ENCODE results near the gene SH2B3. TPM values are rescaled to one million over a fixed set of nuclear protein-coding genes. Genes with fewer than 3 reads are reported as not detected.

SH2B3 gene
- total RNA-seq, 1 experiment from 2014 or later = 6.5 TPM

GRCh38 chr12:111377440-111377839, 28.3 kb upstream of the SH2B3 start:
- TF ChIP-seq CTCF (conservative IDR thresholded peaks at IDR 0.05) (no peak), EZH2 (IDR thresholded peaks at IDR 0.05; ENCODE audit: low read depth) (no peak)
- no peaks in the 10 kb centered on the region for H3K9me2 ChIP-seq (ENCODE audit: insufficient read depth)
- no peak overlapping the region for H3K4me2 ChIP-seq
- intact Hi-C loops (cut with micrococcal nuclease; ENCODE audit: unreplicated experiment) = no loop called here
- no peaks in the 10 kb centered on the region for H3K36me3 ChIP-seq (ENCODE audit: low read depth)
- POLR2A ChIA-PET (ENCODE audit: unreplicated experiment) = no interaction called here
- no TSS peak for BruUV-seq (replicated peaks)
- H3K9me3 ChIP-seq (ENCODE audit: insufficient read depth, low read depth) = no peaks in the 10 kb centered on the region
- H3K4me1 ChIP-seq (replicated peaks; ENCODE audit: insufficient read depth) = no peaks in the 10 kb centered on the region
- no peak overlapping the region for H3K4me3 ChIP-seq
- H3K79me2 ChIP-seq (ENCODE audit: low read depth) = no peaks in the 10 kb centered on the region
- no peak overlapping the region for H3K27ac ChIP-seq
- CTCF ChIA-PET = interaction anchor here (0.9 kb wide), 1 partner anchor 435 kb away, joined by 5 read pairs; no protein-coding TSS in a partner anchor
- no peak overlapping the region for H2AFZ ChIP-seq
- no peaks in the 10 kb centered on the region for H3F3A ChIP-seq (ENCODE audit: insufficient read depth, low read depth)
- H4K20me1 ChIP-seq (ENCODE audit: insufficient read depth) = no peaks in the 10 kb centered on the region
- no peak for DNase-seq
- H3K27me3 ChIP-seq (ENCODE audit: insufficient read depth, low read depth) = no peaks in the 10 kb centered on the region

- Histone ChIP-seq H3F3A (ENCODE audit: insufficient read depth, low read depth) (no peaks in the 10 kb centered on the region), H3K27me3 (ENCODE audit: insufficient read depth, low read depth) (no peaks in the 10 kb centered on the region), H4K20me1 (ENCODE audit: insufficient read depth) (no peaks in the 10 kb centered on the region), H3K9me2 (ENCODE audit: insufficient read depth) (no peaks in the 10 kb centered on the region), H3K79me2 (ENCODE audit: low read depth) (no peaks in the 10 kb centered on the region), H3K9me3 (ENCODE audit: insufficient read depth, low read depth) (no peaks in the 10 kb centered on the region), H3K4me1 (replicated peaks; ENCODE audit: insufficient read depth) (no peaks in the 10 kb centered on the region), H3K4me3 (no peak overlapping the region), H3K36me3 (ENCODE audit: low read depth) (no peaks in the 10 kb centered on the region), H3K4me2 (no peak overlapping the region), H2AFZ (no peak overlapping the region), H3K27ac (no peak overlapping the region)
- TF ChIP-seq CTCF (conservative IDR thresholded peaks at IDR 0.05) (no peak), EZH2 (IDR thresholded peaks at IDR 0.05; ENCODE audit: low read depth) (no peak)
- no peak for DNase-seq
- BruUV-seq (replicated peaks) = no TSS peak
- intact Hi-C loops (cut with micrococcal nuclease; ENCODE audit: unreplicated experiment) = no loop called here
- POLR2A ChIA-PET (ENCODE audit: unreplicated experiment) = no interaction called here
- CTCF ChIA-PET = no interaction called here
Measured at GRCh38 chr12:111379942-111380554, 25.7 kb upstream of the SH2B3 start.

GRCh38 chr12:111384596-111384995, 21.1 kb upstream of the SH2B3 start:
- Histone ChIP-seq H2AFZ (no peak overlapping the region), H3F3A (ENCODE audit: insufficient read depth, low read depth) (no peaks in the 10 kb centered on the region), H3K27me3 (ENCODE audit: insufficient read depth, low read depth) (no peaks in the 10 kb centered on the region), H3K79me2 (ENCODE audit: low read depth) (no peaks in the 10 kb centered on the region), H3K9me2 (ENCODE audit: insufficient read depth) (no peaks in the 10 kb centered on the region), H3K4me1 (replicated peaks; ENCODE audit: insufficient read depth) (peaks cover 9% of the 10 kb centered on the region), H4K20me1 (ENCODE audit: insufficient read depth) (no peaks in the 10 kb centered on the region), H3K4me2 (no peak overlapping the region), H3K36me3 (ENCODE audit: low read depth) (no peaks in the 10 kb centered on the region), H3K27ac (no peak overlapping the region), H3K4me3 (no peak overlapping the region), H3K9me3 (ENCODE audit: insufficient read depth, low read depth) (no peaks in the 10 kb centered on the region)
- ChIA-PET CTCF (no interaction called here), POLR2A (ENCODE audit: unreplicated experiment) (no interaction called here)
- no peak for DNase-seq
- BruUV-seq (replicated peaks) = no TSS peak
- intact Hi-C loops (cut with micrococcal nuclease; ENCODE audit: unreplicated experiment) = no loop called here
- TF ChIP-seq CTCF (conservative IDR thresholded peaks at IDR 0.05) = no peak
- no peak for TF ChIP-seq EZH2 (IDR thresholded peaks at IDR 0.05; ENCODE audit: low read depth)
